Caco-2 (cell line): ENCODE measurements around the gene PLA2G2C. TPM values are rescaled to one million over a fixed set of nuclear protein-coding genes. Genes with fewer than 3 reads are reported as not detected.

Experiments
- BruUV-seq: library from RNA; stranded (reverse); fragments of 400-500 nt; replicated peaks from 2 replicates; lab custom pipeline; 2021; lab: Mats Ljungman, UMichigan
- CTCF ChIA-PET: fragments of 300-600 bp; sonication (Branson Sonifier 250); formaldehyde crosslinking; loops from one replicate; lab custom pipeline; 2022; ENCODE audit warnings: antibody characterized with exemption; lab: Charles Lee
- POLR2A ChIA-PET: fragments of 300-600 bp; sonication (Branson Sonifier 250); formaldehyde crosslinking; loops from one replicate; lab custom pipeline; 2022; ENCODE audit warnings: antibody characterized with exemption; lab: Charles Lee
- DNase-seq, 2 experiments: peaks; one replicate each; pipeline versions ENCODE4 v3.0.0 to v3.0.0-alpha.2; 2020 to 2022
- H3K27me3 ChIP-seq: replicated peaks from 2 replicates; pipeline ENCODE4 v1.6.0; 2011; ENCODE audit warnings: low read length; ENCODE audit not compliant: control insufficient read depth, insufficient read depth
- H3K36me3 ChIP-seq: 2 replicates; pipeline ENCODE4 v1.5.1; 2011; ENCODE audit warnings: low read length; ENCODE audit not compliant: control insufficient read depth, insufficient read depth
- H3K4me1 ChIP-seq: fragments of 250-450 bp; sonication (Bioruptor Pico); 2 replicates; pipeline ENCODE4 v1.5.1; 2020; ENCODE audit warnings: mild to moderate bottlenecking
- H3K4me3 ChIP-seq: 2 replicates; pipeline ENCODE4 v1.5.1; 2011; ENCODE audit warnings: low read depth, mild to moderate bottlenecking, control low read depth, low read length
- H3K9me3 ChIP-seq: fragments of 250-450 bp; sonication (Bioruptor Pico); 2 replicates; pipeline ENCODE4 v1.5.1; 2020; ENCODE audit warnings: mild to moderate bottlenecking, moderate library complexity
- H3K27ac Mint-ChIP-seq: one replicate; pipeline ENCODE4 v1.8.0; 2022; ENCODE audit warnings: mixed read lengths; ENCODE audit not compliant: unreplicated experiment
- H3K27me3 Mint-ChIP-seq: one replicate; pipeline ENCODE4 v1.8.0; 2022; ENCODE audit warnings: mixed read lengths; ENCODE audit not compliant: insufficient read depth, unreplicated experiment
- H3K36me3 Mint-ChIP-seq: one replicate; pipeline ENCODE4 v1.8.0; 2022; ENCODE audit warnings: mild to moderate bottlenecking, mixed read lengths; ENCODE audit not compliant: insufficient read depth, unreplicated experiment
- H3K4me1 Mint-ChIP-seq: one replicate; pipeline ENCODE4 v1.8.0; 2022; ENCODE audit warnings: low read depth, mixed read lengths; ENCODE audit not compliant: unreplicated experiment
- H3K4me3 Mint-ChIP-seq: one replicate; pipeline ENCODE4 v1.8.0; 2022; ENCODE audit warnings: mild to moderate bottlenecking, moderate library complexity, mixed read lengths; ENCODE audit not compliant: unreplicated experiment
- H3K9me3 Mint-ChIP-seq: one replicate; pipeline ENCODE4 v1.8.0; 2022; ENCODE audit warnings: mixed read lengths; ENCODE audit not compliant: unreplicated experiment
- intact Hi-C: fragments of 100-400 bp; cut with micrococcal nuclease; formaldehyde crosslinking; loops from one replicate; pipeline ENCODE4 v1.10.0; 2022; ENCODE audit not compliant: unreplicated experiment
- total RNA-seq: library from RNA; stranded (reverse); gene quantifications from 2 replicates; pipeline ENCODE4 v1.2.3, GENCODE V29; 2022
- TF ChIP-seq, protein P1 (sequence below), 2 experiments: fragments of 200-600 bp in 1 of 2; IDR thresholded peaks; 1 replicate in 1 of 2; 2 replicates in 1 of 2; pipeline versions ENCODE4 v1.5.1 to v1.8.0; 2011 to 2022; ENCODE audit warnings: antibody characterized with exemption in 1 of 2, control low read depth in 1 of 2, inconsistent platforms in 1 of 2, low read depth in 1 of 2, low read length in 1 of 2, mild to moderate bottlenecking in 1 of 2, moderate library complexity in 1 of 2; ENCODE audit not compliant: insufficient read depth in 1 of 2, severe bottlenecking in 1 of 2, unreplicated experiment in 1 of 2

PLA2G2C gene
- total RNA-seq, 1 experiment from 2014 or later, result not detected

DNA sequence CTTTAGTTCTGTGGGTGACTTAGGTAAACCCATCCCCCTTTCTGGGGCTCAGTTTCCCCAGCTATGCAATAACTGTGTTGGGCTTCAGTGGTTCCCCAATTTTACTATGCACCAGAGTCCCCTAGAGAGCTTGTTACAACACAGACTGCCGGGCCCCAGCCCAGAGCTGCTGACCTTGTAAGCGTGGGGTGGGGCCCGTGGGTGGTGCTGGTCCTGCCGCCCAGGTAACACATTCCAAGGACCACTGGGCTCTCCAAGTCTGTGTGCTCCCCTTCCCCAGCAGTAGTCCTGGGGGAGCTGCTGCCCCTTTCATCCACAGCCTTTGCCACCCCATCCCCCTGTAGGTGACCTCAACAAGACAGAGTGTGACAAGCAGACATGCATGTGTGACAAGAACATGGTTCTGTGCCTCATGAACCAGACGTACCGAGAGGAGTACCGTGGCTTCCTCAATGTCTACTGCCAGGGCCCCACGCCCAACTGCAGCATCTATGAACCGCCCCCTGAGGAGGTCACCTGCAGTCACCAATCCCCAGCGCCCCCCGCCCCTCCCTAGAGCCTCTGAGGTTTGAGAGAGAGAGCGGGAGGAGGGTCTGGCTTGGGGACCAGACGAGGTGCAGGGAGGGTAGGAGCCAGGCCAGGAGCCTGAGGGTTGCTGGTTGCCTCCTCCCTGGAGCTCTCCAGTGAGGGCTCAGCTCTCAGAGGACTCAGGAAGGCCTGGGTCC is 38.3 kb downstream of the PLA2G2C start:
- H3K9me3 Mint-ChIP-seq, result no peaks in the 10 kb centered on the region
- Histone ChIP-seq H3K9me3 (no peaks in the 10 kb centered on the region), H3K36me3 (no peaks in the 10 kb centered on the region), H3K4me3 (no peak overlapping the region), H3K4me1 (no peaks in the 10 kb centered on the region), H3K27me3 (no peaks in the 10 kb centered on the region)
- H3K27me3 Mint-ChIP-seq, result no peaks in the 10 kb centered on the region
- BruUV-seq, result no TSS peak
- TF ChIP-seq, protein P1, sequence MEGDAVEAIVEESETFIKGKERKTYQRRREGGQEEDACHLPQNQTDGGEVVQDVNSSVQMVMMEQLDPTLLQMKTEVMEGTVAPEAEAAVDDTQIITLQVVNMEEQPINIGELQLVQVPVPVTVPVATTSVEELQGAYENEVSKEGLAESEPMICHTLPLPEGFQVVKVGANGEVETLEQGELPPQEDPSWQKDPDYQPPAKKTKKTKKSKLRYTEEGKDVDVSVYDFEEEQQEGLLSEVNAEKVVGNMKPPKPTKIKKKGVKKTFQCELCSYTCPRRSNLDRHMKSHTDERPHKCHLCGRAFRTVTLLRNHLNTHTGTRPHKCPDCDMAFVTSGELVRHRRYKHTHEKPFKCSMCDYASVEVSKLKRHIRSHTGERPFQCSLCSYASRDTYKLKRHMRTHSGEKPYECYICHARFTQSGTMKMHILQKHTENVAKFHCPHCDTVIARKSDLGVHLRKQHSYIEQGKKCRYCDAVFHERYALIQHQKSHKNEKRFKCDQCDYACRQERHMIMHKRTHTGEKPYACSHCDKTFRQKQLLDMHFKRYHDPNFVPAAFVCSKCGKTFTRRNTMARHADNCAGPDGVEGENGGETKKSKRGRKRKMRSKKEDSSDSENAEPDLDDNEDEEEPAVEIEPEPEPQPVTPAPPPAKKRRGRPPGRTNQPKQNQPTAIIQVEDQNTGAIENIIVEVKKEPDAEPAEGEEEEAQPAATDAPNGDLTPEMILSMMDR (IDR thresholded peaks at IDR 0.05; ENCODE audit: insufficient read depth in 1 of 2, low read depth in 1 of 2, low read length in 1 of 2, severe bottlenecking in 1 of 2, unreplicated experiment in 1 of 2), result no peak
- no peak overlapping the region for H3K4me3 Mint-ChIP-seq
- no peak overlapping the region for H3K27ac Mint-ChIP-seq
- DNase-seq, result no peak
- POLR2A ChIA-PET, result no interaction called here
- intact Hi-C loops, result no loop called here
- no peaks in the 10 kb centered on the region for H3K36me3 Mint-ChIP-seq
- no peaks in the 10 kb centered on the region for H3K4me1 Mint-ChIP-seq
- CTCF ChIA-PET, result no interaction called here

DNA sequence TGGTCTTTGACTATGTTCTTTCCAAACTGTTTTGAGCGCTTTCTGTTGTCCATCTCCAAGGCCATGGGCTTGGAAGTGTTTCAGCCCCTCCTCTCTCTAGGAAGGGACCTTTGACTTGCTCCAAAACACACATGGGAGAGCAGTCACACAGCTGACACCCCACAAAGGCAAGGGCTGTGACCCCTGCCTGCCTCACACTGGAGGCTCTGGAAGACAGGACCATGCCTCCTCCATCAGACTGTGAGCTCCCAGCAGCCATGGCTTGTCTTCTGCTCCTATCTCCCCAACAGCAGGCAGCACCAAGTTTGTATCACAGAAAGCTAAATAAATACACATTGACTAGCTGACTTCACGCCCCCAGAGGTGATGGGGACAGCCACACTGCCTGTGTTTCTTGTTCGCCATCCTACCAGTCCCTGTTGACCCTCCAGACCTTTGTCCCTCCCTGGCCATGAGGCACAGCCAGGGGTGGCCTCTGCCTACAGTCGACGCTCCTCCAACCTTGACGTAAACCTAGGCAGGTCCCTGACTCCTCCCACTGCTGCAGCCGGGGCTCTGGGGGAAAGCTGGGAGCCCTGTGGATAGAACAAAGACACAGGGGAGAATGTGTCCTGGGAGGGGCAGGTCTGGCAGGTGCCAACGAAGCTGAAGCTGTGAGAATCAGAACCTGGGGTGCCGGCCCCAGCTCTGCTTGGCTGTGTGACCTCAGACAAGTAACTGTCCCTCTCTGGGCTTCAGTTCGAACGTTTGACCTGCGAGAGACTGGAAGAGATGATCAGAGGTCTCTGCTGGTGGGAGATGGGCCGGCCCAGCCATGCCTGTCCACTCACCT is 42.4 kb downstream of the PLA2G2C start:
- ChIA-PET CTCF (no interaction called here), POLR2A (no interaction called here)
- no peak overlapping the region for H3K4me3 ChIP-seq
- H3K27me3 ChIP-seq, result no peaks in the 10 kb centered on the region
- H3K9me3 Mint-ChIP-seq, result no peaks in the 10 kb centered on the region
- no peak overlapping the region for H3K4me3 Mint-ChIP-seq
- no peaks in the 10 kb centered on the region for H3K27me3 Mint-ChIP-seq
- BruUV-seq, result no TSS peak
- no peaks in the 10 kb centered on the region for H3K36me3 Mint-ChIP-seq
- TF ChIP-seq, protein P1 (IDR thresholded peaks at IDR 0.05; ENCODE audit: insufficient read depth in 1 of 2, low read depth in 1 of 2, low read length in 1 of 2, severe bottlenecking in 1 of 2, unreplicated experiment in 1 of 2), result no peak
- H3K36me3 ChIP-seq, result no peaks in the 10 kb centered on the region
- intact Hi-C loops, result no loop called here
- no peaks in the 10 kb centered on the region for H3K4me1 Mint-ChIP-seq
- no peaks in the 10 kb centered on the region for H3K4me1 ChIP-seq
- H3K27ac Mint-ChIP-seq, result no peak overlapping the region
- H3K9me3 ChIP-seq, result no peaks in the 10 kb centered on the region
- no peak for DNase-seq

DNA sequence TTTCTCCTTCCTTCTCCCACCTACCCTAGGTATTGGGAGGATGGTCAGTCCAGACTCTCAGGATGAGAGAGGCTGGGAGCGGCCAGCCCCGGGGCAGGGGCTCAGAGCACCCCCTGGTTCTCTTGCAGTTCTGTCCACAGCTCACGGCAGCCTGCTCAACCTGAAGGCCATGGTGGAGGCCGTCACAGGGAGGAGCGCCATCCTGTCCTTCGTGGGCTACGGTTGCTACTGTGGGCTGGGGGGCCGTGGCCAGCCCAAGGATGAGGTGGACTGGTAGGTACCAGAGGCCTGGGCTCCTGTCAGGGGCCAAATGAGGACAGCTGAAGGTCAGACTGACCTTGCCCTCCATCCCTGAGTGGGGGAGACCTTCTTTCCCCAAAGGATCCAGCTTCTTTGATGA is 43.0 kb downstream of the PLA2G2C start:
- POLR2A ChIA-PET, result no interaction called here

More for the DNA sequence above, 43.0 kb downstream of the PLA2G2C start:
- no peak overlapping the region for H3K27ac Mint-ChIP-seq
- no peak overlapping the region for H3K4me3 Mint-ChIP-seq
- no peaks in the 10 kb centered on the region for H3K9me3 Mint-ChIP-seq
- TF ChIP-seq, protein P1 (IDR thresholded peaks at IDR 0.05; ENCODE audit: insufficient read depth in 1 of 2, low read depth in 1 of 2, low read length in 1 of 2, severe bottlenecking in 1 of 2, unreplicated experiment in 1 of 2), result no peak
- H3K36me3 Mint-ChIP-seq, result no peaks in the 10 kb centered on the region
- Histone ChIP-seq H3K27me3 (no peaks in the 10 kb centered on the region), H3K4me1 (no peaks in the 10 kb centered on the region), H3K9me3 (no peaks in the 10 kb centered on the region), H3K4me3 (no peak overlapping the region), H3K36me3 (no peaks in the 10 kb centered on the region)
- no peaks in the 10 kb centered on the region for H3K4me1 Mint-ChIP-seq
- BruUV-seq, result no TSS peak
- no peak for DNase-seq
- CTCF ChIA-PET, result no interaction called here
- H3K27me3 Mint-ChIP-seq, result no peaks in the 10 kb centered on the region
- intact Hi-C loops, result no loop called here
